ENCODE measurements around the gene SPATA2L.

SPATA2L gene

DNA sequence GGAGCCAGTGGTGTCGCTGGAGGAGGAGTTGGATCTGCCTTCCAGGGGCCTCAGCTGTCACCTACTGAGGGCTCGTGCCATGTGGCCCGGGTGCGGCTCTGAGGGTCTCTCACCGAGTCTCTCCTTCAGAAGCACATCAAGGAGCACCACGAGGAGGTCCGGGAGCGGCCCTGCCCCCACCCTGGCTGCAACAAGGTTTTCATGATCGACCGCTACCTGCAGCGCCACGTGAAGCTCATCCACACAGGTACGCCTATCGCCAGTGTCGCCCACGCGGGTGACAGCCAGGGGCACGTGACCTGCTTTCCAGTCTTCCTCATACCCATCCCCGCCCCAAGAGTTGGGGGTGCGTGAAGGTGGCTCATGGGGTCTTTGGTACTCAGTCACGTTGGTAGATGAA lies 32.3 kb upstream of the SPATA2L start:
- TF ChIP-seq, protein P1, sequence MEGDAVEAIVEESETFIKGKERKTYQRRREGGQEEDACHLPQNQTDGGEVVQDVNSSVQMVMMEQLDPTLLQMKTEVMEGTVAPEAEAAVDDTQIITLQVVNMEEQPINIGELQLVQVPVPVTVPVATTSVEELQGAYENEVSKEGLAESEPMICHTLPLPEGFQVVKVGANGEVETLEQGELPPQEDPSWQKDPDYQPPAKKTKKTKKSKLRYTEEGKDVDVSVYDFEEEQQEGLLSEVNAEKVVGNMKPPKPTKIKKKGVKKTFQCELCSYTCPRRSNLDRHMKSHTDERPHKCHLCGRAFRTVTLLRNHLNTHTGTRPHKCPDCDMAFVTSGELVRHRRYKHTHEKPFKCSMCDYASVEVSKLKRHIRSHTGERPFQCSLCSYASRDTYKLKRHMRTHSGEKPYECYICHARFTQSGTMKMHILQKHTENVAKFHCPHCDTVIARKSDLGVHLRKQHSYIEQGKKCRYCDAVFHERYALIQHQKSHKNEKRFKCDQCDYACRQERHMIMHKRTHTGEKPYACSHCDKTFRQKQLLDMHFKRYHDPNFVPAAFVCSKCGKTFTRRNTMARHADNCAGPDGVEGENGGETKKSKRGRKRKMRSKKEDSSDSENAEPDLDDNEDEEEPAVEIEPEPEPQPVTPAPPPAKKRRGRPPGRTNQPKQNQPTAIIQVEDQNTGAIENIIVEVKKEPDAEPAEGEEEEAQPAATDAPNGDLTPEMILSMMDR (IDR thresholded peaks at IDR 0.05; ENCODE audit: low read depth, low read length) = no peak
- DNase-seq (ENCODE audit: extremely low read depth, low read depth) = no peak

DNA sequence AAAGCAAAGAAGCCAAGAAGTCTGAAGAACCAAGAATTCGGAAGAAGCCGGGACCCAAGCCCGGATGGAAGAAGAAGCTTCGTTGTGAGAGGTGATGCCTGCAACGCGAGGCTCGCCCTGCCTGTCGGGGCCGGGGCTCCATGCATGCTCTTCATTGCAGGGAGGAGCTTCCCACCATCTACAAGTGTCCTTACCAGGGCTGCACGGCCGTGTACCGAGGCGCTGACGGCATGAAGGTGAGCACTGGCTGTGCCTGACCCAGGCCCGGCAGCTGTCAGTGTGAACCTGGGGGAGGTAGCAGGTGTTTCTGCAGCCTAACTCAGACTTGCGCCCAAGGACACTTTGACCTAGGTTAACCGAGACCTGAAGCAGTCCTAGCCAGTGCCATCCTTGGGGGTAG lies 31.8 kb upstream of the SPATA2L start:
- no peak for DNase-seq (ENCODE audit: extremely low read depth, low read depth)
- TF ChIP-seq, protein P1 (IDR thresholded peaks at IDR 0.05; ENCODE audit: low read depth, low read length) = no peak

DNA sequence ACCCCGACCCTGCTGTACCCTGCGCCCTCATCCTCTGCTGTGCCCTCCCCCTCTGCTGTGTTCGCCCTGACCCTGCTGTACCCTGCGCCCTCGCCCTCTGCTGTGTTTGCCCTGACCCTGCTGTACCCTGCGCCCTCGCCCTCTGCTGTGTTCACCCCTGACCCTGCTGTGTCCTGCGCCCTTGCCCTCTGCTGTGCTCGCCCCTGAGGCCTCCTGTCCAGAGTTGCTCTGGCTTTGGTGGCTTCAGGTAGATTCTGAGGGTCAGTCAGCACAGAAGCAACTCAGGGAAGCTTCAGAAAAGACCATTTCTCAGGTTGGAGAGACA lies 31.4 kb upstream of the SPATA2L start:
- DNase-seq (ENCODE audit: extremely low read depth, low read depth) = no peak
- TF ChIP-seq, protein P1 (IDR thresholded peaks at IDR 0.05; ENCODE audit: low read depth, low read length) = no peak

DNA sequence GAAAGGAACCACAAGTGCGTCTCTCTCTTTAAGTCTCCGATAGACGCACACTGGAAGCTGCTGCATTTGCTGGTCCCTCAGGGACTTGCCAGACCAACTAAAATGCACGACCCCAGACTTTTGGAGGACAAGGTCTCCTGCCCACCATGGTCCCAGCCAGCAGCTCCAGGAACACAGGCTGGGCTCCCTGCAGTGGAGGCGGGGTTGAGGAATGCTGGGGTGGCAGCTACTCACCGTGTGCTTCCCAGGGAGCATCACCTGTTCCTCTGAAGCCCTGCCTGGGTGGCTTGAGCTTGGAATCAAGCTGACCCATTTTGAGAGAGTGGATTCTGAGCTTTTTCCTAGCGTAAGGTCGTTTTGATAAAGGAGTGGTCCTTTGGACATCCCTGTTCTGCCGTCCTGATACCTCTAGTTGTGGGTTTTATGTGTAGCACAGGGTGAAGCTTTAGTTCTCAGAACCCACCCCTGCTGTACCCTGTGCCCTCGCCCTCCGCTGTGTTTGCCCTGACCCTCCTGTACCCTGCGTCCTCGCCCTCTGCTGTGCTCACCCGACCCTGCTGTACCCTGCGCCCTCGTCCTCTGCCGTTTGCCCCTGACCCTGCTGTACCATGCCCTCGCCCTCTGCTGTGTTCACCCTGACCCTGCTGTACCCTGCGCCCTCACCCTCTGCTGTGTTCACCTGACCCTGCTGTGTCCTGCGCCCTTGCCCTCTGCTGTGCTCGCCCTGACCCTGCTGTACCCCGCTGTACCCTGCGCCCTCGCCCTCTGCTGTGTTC lies 30.8 kb upstream of the SPATA2L start:
- no peak for DNase-seq (ENCODE audit: extremely low read depth, low read depth)
- TF ChIP-seq, protein P1 (IDR thresholded peaks at IDR 0.05; ENCODE audit: low read depth, low read length) = no peak

DNA sequence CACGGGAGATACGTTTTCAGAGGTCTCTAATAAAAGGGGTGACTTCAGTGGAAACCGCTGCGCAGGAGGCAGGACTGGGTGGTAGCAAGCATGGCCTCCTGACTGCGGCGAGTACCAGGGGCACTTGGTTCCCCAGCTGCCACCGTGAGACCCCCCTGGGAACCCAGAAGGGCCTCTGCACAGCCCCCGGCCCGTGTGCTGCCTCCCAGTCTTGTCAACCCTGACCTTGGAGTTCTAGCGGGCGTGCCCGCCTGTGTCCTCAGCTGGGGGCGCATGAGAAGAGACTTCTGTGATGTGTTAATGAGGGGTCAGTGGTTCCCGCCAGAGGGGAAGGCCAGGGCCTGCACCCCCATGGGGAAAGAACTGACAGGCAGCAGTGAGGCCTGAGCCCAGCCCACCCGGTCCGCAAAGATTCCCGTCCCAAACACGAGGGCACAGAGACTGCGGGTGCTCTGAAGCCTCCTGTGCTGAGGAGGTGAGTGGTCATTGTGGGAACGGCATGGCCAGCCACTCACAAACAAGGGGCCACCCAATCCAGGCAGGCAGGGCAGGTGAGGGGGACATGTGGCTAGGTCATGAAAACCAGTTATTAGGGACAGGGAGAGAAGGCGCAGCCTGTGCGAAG lies 29.2 kb upstream of the SPATA2L start:
- no peak for DNase-seq (ENCODE audit: extremely low read depth, low read depth)
- TF ChIP-seq, protein P1 (IDR thresholded peaks at IDR 0.05; ENCODE audit: low read depth, low read length) = no peak

DNA sequence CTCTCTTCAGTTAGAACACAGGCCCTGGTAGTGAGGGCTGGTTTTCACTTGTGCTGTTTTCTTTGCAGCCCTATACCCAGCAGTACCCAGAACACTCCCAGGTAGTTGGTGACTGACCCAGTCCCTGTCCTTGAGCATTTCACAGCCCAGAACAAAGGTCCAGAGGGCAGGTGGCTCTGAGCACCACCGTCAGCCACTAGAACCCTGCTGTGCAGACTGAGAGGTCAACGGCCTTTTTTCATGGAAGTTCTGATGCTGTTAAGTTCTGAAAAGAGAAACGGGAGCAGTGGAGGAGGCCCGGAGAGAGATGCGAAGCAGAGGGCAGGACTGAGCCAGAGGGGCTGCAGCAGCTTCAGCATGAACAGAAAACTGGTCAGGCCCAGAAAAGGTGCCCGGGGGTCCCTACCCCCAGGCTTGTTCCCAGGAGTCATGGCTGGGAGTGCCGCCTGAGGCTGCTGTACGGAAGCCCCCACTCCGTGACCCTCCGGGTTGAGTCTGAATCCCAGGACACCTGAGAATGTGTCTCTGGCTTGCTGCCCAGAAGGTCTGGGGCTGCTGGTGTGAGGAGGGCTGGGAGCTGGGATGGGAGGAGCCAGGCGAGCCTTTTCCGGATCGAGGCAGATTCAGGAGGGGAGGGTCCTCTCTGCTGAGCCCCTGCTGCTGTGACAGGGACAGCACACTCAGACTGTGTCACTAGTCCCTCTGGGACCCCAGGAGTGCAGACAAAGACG lies 28.5 kb upstream of the SPATA2L start:
- DNase-seq (ENCODE audit: extremely low read depth, low read depth) = no peak
- TF ChIP-seq, protein P1 (IDR thresholded peaks at IDR 0.05; ENCODE audit: low read depth, low read length) = no peak

DNA sequence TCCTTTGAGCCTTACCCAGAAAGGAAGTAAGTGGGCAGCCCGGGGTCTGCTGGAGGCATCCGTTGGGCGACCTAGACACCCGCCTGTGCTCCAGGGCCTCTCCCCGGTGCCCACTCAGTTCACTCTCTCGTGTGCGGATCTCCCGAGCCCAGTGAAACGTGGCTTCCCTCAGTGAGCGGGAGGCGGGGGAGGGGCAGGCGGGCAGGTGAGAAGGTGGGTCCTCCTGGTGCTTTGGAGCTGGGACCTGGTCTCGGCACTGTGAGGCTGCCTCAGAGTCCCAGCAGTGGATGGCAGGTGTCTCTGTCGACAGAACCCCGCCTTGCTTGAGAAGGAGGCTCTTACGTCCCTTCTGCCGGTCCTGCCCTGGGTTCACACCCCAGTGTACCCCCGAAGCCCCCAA lies 27.8 kb upstream of the SPATA2L start:
- TF ChIP-seq, protein P1 (IDR thresholded peaks at IDR 0.05; ENCODE audit: low read depth, low read length) = no peak
- no peak for DNase-seq (ENCODE audit: extremely low read depth, low read depth)
